Natural killer cell (primary cell): Measurements from ENCODE around the gene SLX9. TPM values are rescaled to one million over a fixed set of nuclear protein-coding genes. Genes with fewer than 3 reads are reported as not detected.

Experiments used
- ATAC-seq, 3 donors: fragments of 150-1000 bp in 2 of 3; fragments of 200-7000 bp in 1 of 3; cut with Tn5 transposase; 1 replicate in 1 of 3; 2 replicates in 2 of 3; pipeline ENCODE4 v1.10.0; 2021; ENCODE audit warnings: mild to moderate bottlenecking in 2 of 3, moderate library complexity in 2 of 3
- DNase-seq, 2 donors: peaks; one replicate each; pipeline versions ENCODE4 v3.0.0 to v3.0.0-alpha.2; 2013 to 2021; ENCODE audit warnings: mixed read lengths in 1 of 2
- H3K27ac ChIP-seq: one replicate; pipeline ENCODE4 v1.5.1; 2013; ENCODE audit warnings: mild to moderate bottlenecking, low read length
- H3K27me3 ChIP-seq: one replicate; pipeline ENCODE4 v1.6.1; 2013; ENCODE audit warnings: low read length; ENCODE audit not compliant: control insufficient read depth, insufficient read depth
- H3K36me3 ChIP-seq: one replicate; pipeline ENCODE4 v1.6.1; 2013; ENCODE audit warnings: low read length; ENCODE audit not compliant: control insufficient read depth, insufficient read depth
- H3K4me1 ChIP-seq: one replicate; pipeline ENCODE4 v1.6.1; 2013; ENCODE audit warnings: low read length; ENCODE audit not compliant: control insufficient read depth, insufficient read depth
- H3K4me3 ChIP-seq: one replicate; pipeline ENCODE4 v1.5.1; 2013; ENCODE audit warnings: low read length
- H3K9me3 ChIP-seq: one replicate; pipeline ENCODE4 v1.6.1; 2013; ENCODE audit warnings: low read length; ENCODE audit not compliant: control insufficient read depth, insufficient read depth
- H3K27ac Mint-ChIP-seq, 2 donors: one replicate each; pipeline ENCODE4 v1.8.0; 2022; ENCODE audit warnings: mild to moderate bottlenecking in 2 of 2, mixed read lengths in 2 of 2, moderate library complexity in 1 of 2
- H3K27me3 Mint-ChIP-seq, 2 donors: one replicate each; pipeline ENCODE4 v1.8.0; 2022; ENCODE audit warnings: low read depth in 2 of 2, mixed read lengths in 2 of 2
- H3K36me3 Mint-ChIP-seq: one replicate; pipeline ENCODE4 v1.8.0; 2022; ENCODE audit warnings: mixed read lengths
- H3K4me1 Mint-ChIP-seq, 2 donors: one replicate each; pipeline ENCODE4 v1.8.0; 2022; ENCODE audit warnings: mixed read lengths in 2 of 2
- H3K4me3 Mint-ChIP-seq: one replicate; pipeline ENCODE4 v1.8.0; 2022; ENCODE audit warnings: mild to moderate bottlenecking, moderate library complexity, mixed read lengths
- H3K9me3 Mint-ChIP-seq, 2 donors: one replicate each; pipeline ENCODE4 v1.8.0; 2022; ENCODE audit warnings: mixed read lengths in 2 of 2
- CTCF ChIP-seq: fragments of 200-600 bp; IDR thresholded peaks from one replicate; pipeline ENCODE4 v1.8.0; 2022; ENCODE audit warnings: antibody characterized with exemption
- WGBS: methylation state at CpG from one replicate; pipeline ENCODE4 v1.1.7; 2013; ENCODE audit warnings: missing lambda C conversion rate; ENCODE audit not compliant: insufficient coverage; 5-methylcytosine and 5-hydroxymethylcytosine counted together
- intact Hi-C: fragments of 100-400 bp; cut with micrococcal nuclease; formaldehyde crosslinking; loops from one replicate; pipeline ENCODE4 v1.14.2; 2022
- total RNA-seq, 4 donors: library from RNA; stranded (reverse); fragments of 120-200 nt in 1 of 4; gene quantifications; one replicate each; pipeline versions ENCODE4 v1.2.3 to v1.2.4, GENCODE V29; 2013 to 2022

Gene SLX9
- total RNA-seq, 3 donors from 2014 or later (not counting 1 experiment from before 2014, with no cell fraction given): 12.8 to 22.9 (median 20.0) TPM

- Histone ChIP-seq H3K27me3 (no peaks in the 10 kb centered on the region), H3K27ac (no peak overlapping the region), H3K36me3 (peaks cover 14% of the 10 kb centered on the region), H3K4me1 (peaks cover 53% of the 10 kb centered on the region), H3K9me3 (no peaks in the 10 kb centered on the region), H3K4me3 (no peak overlapping the region)
- DNase-seq: no peak
- no peak for ATAC-seq
- peak overlapping the region in 1 of 2 donors; percentile 54 for H3K27ac Mint-ChIP-seq
- WGBS: 95% methylated on average over 12 of the region's 12 CpGs
- intact Hi-C loops: no loop called here
- TF ChIP-seq CTCF: no peak
- no peaks in the 10 kb centered on the region for H3K36me3 Mint-ChIP-seq
- H3K9me3 Mint-ChIP-seq: no peaks in the 10 kb centered on the region
- H3K27me3 Mint-ChIP-seq: no peaks in the 10 kb centered on the region
- H3K4me1 Mint-ChIP-seq: peaks cover 40 to 56% of the 10 kb centered on the region in 2 donors
- H3K4me3 Mint-ChIP-seq: peak overlapping the region; percentile 74
Measured at GRCh38 chr21:44964381-44964780, 24.6 kb downstream of the SLX9 start.

- H3K36me3 ChIP-seq: peaks cover 16% of the 10 kb centered on the region
Measured at GRCh38 chr21:44965251-44966022, 25.6 kb downstream of the SLX9 start.

GRCh38 chr21:44966135-44967081, 26.6 kb downstream of the SLX9 start:
- ATAC-seq: no peak
- WGBS: 82% methylated on average over 30 of the region's 30 CpGs
- Histone ChIP-seq H3K4me1 (peaks cover 66% of the 10 kb centered on the region), H3K27ac (no peak overlapping the region), H3K27me3 (no peaks in the 10 kb centered on the region), H3K4me3 (no peak overlapping the region), H3K36me3 (peaks cover 13% of the 10 kb centered on the region), H3K9me3 (no peaks in the 10 kb centered on the region)
- Mint-ChIP-seq H3K27me3 (no peaks in the 10 kb centered on the region), H3K9me3 (no peaks in the 10 kb centered on the region), H3K4me1 (peaks cover 52 to 68% of the 10 kb centered on the region in 2 donors), H3K27ac (no peak overlapping the region), H3K4me3 (peak overlapping the region; percentile 35), H3K36me3 (no peaks in the 10 kb centered on the region)
- no peak for TF ChIP-seq CTCF
- intact Hi-C loops: no loop called here
- DNase-seq: no peak

More at GRCh38 chr21:44965251-44966022, 25.6 kb downstream of the SLX9 start:
- Mint-ChIP-seq H3K27ac (peak overlapping the region; percentile 37 to 54), H3K4me3 (peak overlapping the region; percentile 74), H3K9me3 (no peaks in the 10 kb centered on the region), H3K4me1 (peaks cover 50 to 67% of the 10 kb centered on the region in 2 donors), H3K36me3 (no peaks in the 10 kb centered on the region), H3K27me3 (no peaks in the 10 kb centered on the region)
- ATAC-seq (peak; percentile 46 to 68 (median 56)), DNase-seq (peak in 1 of 2 donors; percentile 33)
- Histone ChIP-seq H3K4me3 (no peak overlapping the region), H3K27me3 (no peaks in the 10 kb centered on the region), H3K4me1 (peaks cover 64% of the 10 kb centered on the region), H3K9me3 (no peaks in the 10 kb centered on the region), H3K27ac (no peak overlapping the region)
- WGBS: 42% methylated on average over 17 of the region's 17 CpGs
- no peak for TF ChIP-seq CTCF
- intact Hi-C loops: no loop called here
